HepG2 (cell line): ENCODE measurements around the gene SEMA4B. TPM values are rescaled to one million over a fixed set of nuclear protein-coding genes. Genes with fewer than 3 reads are reported as not detected.

Experiments used
- CC2D1A ChIP-seq: sonication (generic); formaldehyde crosslinking; IDR thresholded peaks from 2 replicates; pipeline ENCODE4 v1.8.1; 2023; ENCODE audit warnings: mild to moderate bottlenecking, missing genetic modification reagents
- HMG20A ChIP-seq: IDR thresholded peaks from 2 replicates; pipeline ENCODE4 v1.6.1; 2016; ENCODE audit warnings: borderline replicate concordance
- HNRNPK ChIP-seq: fragments of 200-400 bp; formaldehyde crosslinking; IDR thresholded peaks from 2 replicates; pipeline ENCODE4 v1.6.1; 2018; ENCODE audit warnings: low read length, low read depth, moderate library complexity, mild to moderate bottlenecking; ENCODE audit not compliant: poor library complexity, severe bottlenecking
- MIER2 ChIP-seq: IDR thresholded peaks from 2 replicates; pipeline ENCODE4 v1.6.1; 2016; ENCODE audit warnings: missing biosample characterization, missing genetic modification reagents
- NPAS2 ChIP-seq: sonication (generic); formaldehyde crosslinking; IDR thresholded peaks from 2 replicates; pipeline ENCODE4 v1.8.0; 2022; ENCODE audit warnings: mild to moderate bottlenecking, missing genetic modification reagents, borderline replicate concordance
- THYN1 ChIP-seq: sonication (generic); formaldehyde crosslinking; IDR thresholded peaks from 2 replicates; pipeline ENCODE4 v1.8.1; 2023; ENCODE audit warnings: low read depth, mild to moderate bottlenecking, moderate library complexity, missing genetic modification reagents, borderline replicate concordance
- ZNF124 ChIP-seq: sonication (generic); formaldehyde crosslinking; IDR thresholded peaks from 2 replicates; pipeline ENCODE4 v1.4.0; 2020; ENCODE audit warnings: missing genetic modification reagents
- ZNF143 ChIP-seq: sonication (generic); formaldehyde crosslinking; IDR thresholded peaks from 2 replicates; pipeline ENCODE4 v1.4.0; 2020; ENCODE audit warnings: missing genetic modification reagents
- ZNF251 ChIP-seq: sonication (generic); formaldehyde crosslinking; IDR thresholded peaks from 2 replicates; pipeline ENCODE4 v1.9.0; 2021; ENCODE audit warnings: mild to moderate bottlenecking, missing genetic modification reagents
- ZNF75D ChIP-seq: sonication (generic); formaldehyde crosslinking; IDR thresholded peaks from 2 replicates; pipeline ENCODE4 v1.8.1; 2023; ENCODE audit warnings: missing genetic modification reagents, mild to moderate bottlenecking, borderline replicate concordance
- polyA plus RNA-seq, 8 experiments: library from polyadenylated mRNA; depleted of rRNA in 3 of 8; stranded (reverse) in 7 of 8; unstranded in 1 of 8; fragments of >200 nt; fragmentation: Illumina TruSeq in 4 of 8; extraction: Trizol in 4 of 8; gene quantifications; 2 replicates each; pipeline versions ENCODE4 v1.2.1 to v1.2.3, GENCODE V29; 2011 to 2016; ENCODE audit warnings: low read depth in 4 of 8, missing spikeins in 1 of 8, mixed read lengths in 1 of 8; ENCODE audit not compliant: insufficient read depth in 1 of 8
- total RNA-seq, 5 experiments: library from RNA; depleted of rRNA; stranded (reverse); fragments of >200 nt; fragmentation: Illumina TruSeq; extraction: Trizol; gene quantifications; 2 replicates each; pipeline ENCODE4 v1.2.3, GENCODE V29; 2016; ENCODE audit warnings: low read depth in 1 of 5
- TF ChIP-seq, protein P1 (sequence below): sonication (generic); formaldehyde crosslinking; IDR thresholded peaks from 2 replicates; pipeline ENCODE4 v1.4.0; 2020; ENCODE audit warnings: missing genetic modification reagents, borderline replicate concordance
- TF ChIP-seq, protein P2 (sequence below): sonication (generic); formaldehyde crosslinking; IDR thresholded peaks from 2 replicates; pipeline ENCODE4 v1.5.1; 2020; ENCODE audit warnings: mild to moderate bottlenecking, missing genetic modification reagents
- TF ChIP-seq, protein P3 (sequence below): sonication (generic); formaldehyde crosslinking; IDR thresholded peaks from 2 replicates; pipeline ENCODE4 v1.4.0; 2020; ENCODE audit warnings: missing genetic modification reagents

SEMA4B gene
- total and polyA plus RNA-seq, 2 of the 13 experiments (the other 11 are each of a cell fraction or from before 2014, with no cell fraction given), result 2.1 to 17.0 TPM

DNA sequence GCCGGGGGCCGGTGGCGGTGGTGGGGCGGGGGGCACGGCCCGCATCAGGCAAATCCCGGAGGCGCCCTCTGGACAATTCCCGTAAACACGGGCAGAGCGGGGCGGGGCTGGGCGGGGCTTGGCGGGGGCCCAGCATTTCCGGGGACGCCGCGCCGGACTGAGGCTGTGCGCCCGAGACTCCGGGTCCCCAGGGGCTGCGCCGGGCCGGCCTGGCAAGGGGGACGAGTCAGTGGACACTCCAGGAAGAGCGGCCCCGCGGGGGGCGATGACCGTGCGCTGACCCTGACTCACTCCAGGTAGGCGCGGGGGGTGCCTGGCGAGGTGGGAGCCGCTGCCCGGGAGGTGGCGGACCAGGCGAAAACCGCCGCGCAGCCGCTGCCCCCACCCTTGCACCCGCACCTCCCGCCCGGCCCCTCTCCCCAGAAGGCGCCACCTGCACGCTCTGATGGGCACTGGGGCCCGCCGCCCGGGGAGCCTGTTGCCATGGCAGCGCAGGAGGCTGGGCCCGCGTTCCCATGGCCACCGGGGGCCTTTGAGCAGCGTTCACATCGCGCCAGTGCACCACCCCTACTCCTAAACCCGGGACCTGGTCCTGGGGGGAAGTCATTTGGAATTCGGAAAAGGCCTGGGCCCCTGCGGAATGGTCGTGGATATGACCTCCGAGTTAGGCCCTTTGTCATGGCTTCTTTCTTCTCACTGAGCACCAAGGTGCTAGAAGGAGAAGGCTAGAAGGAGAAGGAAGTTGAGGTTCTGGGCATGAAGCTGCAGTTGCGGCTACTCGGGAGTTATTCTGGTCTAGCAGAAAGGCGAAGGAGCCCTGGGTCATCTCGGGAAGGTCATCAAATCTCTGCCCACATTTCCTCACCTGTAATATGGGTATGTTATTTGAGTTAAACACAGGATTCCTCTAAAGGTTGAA is 16.1 kb upstream of the SEMA4B start (continued):
- no peak for TF ChIP-seq ZNF143 (CRISPR knock-in tag)
- TF ChIP-seq ZNF75D (CRISPR knock-in tag), result no peak
- no peak for TF ChIP-seq ZNF251 (CRISPR knock-in tag)
- TF ChIP-seq, protein P1, sequence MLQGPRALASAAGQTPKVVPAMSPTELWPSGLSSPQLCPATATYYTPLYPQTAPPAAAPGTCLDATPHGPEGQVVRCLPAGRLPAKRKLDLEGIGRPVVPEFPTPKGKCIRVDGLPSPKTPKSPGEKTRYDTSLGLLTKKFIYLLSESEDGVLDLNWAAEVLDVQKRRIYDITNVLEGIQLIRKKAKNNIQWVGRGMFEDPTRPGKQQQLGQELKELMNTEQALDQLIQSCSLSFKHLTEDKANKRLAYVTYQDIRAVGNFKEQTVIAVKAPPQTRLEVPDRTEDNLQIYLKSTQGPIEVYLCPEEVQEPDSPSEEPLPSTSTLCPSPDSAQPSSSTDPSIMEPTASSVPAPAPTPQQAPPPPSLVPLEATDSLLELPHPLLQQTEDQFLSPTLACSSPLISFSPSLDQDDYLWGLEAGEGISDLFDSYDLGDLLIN, result peak; percentile 67; the same call in 1 of the 2 replicates
- TF ChIP-seq, protein P2, sequence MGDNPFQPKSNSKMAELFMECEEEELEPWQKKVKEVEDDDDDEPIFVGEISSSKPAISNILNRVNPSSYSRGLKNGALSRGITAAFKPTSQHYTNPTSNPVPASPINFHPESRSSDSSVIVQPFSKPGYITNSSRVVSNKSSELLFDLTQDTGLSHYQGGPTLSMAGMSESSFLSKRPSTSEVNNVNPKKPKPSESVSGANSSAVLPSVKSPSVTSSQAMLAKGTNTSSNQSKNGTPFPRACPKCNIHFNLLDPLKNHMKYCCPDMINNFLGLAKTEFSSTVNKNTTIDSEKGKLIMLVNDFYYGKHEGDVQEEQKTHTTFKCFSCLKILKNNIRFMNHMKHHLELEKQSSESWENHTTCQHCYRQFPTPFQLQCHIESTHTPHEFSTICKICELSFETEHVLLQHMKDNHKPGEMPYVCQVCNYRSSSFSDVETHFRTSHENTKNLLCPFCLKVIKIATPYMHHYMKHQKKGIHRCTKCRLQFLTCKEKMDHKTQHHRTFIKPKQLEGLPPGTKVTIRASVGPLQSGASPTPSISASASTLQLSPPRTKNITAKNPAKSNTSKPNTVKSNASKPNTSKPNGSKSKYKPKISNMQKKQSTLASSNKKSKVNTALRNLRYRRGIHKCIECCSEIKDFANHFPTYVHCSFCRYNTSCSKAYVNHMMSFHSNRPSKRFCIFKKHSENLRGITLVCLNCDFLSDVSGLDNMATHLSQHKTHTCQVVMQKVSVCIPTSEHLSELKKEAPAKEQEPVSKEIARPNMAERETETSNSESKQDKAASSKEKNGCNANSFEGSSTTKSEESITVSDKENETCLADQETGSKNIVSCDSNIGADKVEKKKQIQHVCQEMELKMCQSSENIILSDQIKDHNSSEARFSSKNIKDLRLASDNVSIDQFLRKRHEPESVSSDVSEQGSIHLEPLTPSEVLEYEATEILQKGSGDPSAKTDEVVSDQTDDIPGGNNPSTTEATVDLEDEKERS (CRISPR knock-in tag), result no peak
- TF ChIP-seq ZNF124, result no peak; the same call in 1 of the 2 replicates
- no peak for TF ChIP-seq CC2D1A
- no peak for TF ChIP-seq MIER2
- TF ChIP-seq NPAS2 (CRISPR knock-in tag), result no peak
- TF ChIP-seq HMG20A, result no peak
- TF ChIP-seq, protein P3, sequence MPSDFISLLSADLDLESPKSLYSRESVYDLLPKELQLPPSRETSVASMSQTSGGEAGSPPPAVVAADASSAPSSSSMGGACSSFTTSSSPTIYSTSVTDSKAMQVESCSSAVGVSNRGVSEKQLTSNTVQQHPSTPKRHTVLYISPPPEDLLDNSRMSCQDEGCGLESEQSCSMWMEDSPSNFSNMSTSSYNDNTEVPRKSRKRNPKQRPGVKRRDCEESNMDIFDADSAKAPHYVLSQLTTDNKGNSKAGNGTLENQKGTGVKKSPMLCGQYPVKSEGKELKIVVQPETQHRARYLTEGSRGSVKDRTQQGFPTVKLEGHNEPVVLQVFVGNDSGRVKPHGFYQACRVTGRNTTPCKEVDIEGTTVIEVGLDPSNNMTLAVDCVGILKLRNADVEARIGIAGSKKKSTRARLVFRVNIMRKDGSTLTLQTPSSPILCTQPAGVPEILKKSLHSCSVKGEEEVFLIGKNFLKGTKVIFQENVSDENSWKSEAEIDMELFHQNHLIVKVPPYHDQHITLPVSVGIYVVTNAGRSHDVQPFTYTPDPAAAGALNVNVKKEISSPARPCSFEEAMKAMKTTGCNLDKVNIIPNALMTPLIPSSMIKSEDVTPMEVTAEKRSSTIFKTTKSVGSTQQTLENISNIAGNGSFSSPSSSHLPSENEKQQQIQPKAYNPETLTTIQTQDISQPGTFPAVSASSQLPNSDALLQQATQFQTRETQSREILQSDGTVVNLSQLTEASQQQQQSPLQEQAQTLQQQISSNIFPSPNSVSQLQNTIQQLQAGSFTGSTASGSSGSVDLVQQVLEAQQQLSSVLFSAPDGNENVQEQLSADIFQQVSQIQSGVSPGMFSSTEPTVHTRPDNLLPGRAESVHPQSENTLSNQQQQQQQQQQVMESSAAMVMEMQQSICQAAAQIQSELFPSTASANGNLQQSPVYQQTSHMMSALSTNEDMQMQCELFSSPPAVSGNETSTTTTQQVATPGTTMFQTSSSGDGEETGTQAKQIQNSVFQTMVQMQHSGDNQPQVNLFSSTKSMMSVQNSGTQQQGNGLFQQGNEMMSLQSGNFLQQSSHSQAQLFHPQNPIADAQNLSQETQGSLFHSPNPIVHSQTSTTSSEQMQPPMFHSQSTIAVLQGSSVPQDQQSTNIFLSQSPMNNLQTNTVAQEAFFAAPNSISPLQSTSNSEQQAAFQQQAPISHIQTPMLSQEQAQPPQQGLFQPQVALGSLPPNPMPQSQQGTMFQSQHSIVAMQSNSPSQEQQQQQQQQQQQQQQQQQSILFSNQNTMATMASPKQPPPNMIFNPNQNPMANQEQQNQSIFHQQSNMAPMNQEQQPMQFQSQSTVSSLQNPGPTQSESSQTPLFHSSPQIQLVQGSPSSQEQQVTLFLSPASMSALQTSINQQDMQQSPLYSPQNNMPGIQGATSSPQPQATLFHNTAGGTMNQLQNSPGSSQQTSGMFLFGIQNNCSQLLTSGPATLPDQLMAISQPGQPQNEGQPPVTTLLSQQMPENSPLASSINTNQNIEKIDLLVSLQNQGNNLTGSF, result no peak
- TF ChIP-seq HNRNPK, result peak; percentile 43
- TF ChIP-seq THYN1 (CRISPR knock-in tag), result no peak
